CD14-positive monocyte (primary cell): ENCODE measurements around the gene C19orf44. TPM values are rescaled to one million over a fixed set of nuclear protein-coding genes. Genes with fewer than 3 reads are reported as not detected.

ENCODE experiments used
- DNase-seq, 3 donors: peaks; one replicate each; pipeline ENCODE4 v3.0.0-alpha.2; 2011 to 2022
- H2AFZ ChIP-seq: 2 replicates; pipeline ENCODE4 v1.6.0; 2012; ENCODE audit warnings: mild to moderate bottlenecking, low read depth, low read length, inconsistent platforms; ENCODE audit not compliant: insufficient read depth, poor library complexity, severe bottlenecking
- H3K27ac ChIP-seq, 2 donors: 1 replicate in 1 of 2; 2 replicates in 1 of 2; pipeline ENCODE4 v1.5.1; 2012 to 2013; ENCODE audit warnings: low read length in 2 of 2, control low read depth in 1 of 2, inconsistent platforms in 1 of 2, low read depth in 1 of 2, mild to moderate bottlenecking in 1 of 2
- H3K27me3 ChIP-seq, 2 donors: one replicate each; pipeline versions ENCODE4 v1.6.0 to v1.6.1; 2011 to 2013; ENCODE audit warnings: low read length in 2 of 2; ENCODE audit not compliant: control insufficient read depth in 2 of 2, insufficient read depth in 2 of 2
- H3K36me3 ChIP-seq, 2 donors: replicated peaks in 1 of 2; 1 replicate in 1 of 2; 2 replicates in 1 of 2; pipeline versions ENCODE4 v1.5.1 to v1.6.1; 2012 to 2013; ENCODE audit warnings: low read length in 2 of 2, control low read depth in 1 of 2, inconsistent platforms in 1 of 2, mild to moderate bottlenecking in 1 of 2; ENCODE audit not compliant: insufficient read depth in 2 of 2, control insufficient read depth in 1 of 2
- H3K4me1 ChIP-seq, 2 donors: 1 replicate in 1 of 2; 2 replicates in 1 of 2; pipeline versions ENCODE4 v1.5.1 to v1.6.1; 2012 to 2013; ENCODE audit warnings: low read length in 2 of 2, control low read depth in 1 of 2, inconsistent platforms in 1 of 2, mild to moderate bottlenecking in 1 of 2, moderate library complexity in 1 of 2; ENCODE audit not compliant: insufficient read depth in 2 of 2, control insufficient read depth in 1 of 2
- H3K4me2 ChIP-seq: replicated peaks from 2 replicates; pipeline ENCODE3; 2012; ENCODE audit warnings: low read length, moderate library complexity, mild to moderate bottlenecking; ENCODE audit not compliant: poor library complexity, severe bottlenecking; ENCODE audit errors: extremely low read depth
- H3K4me3 ChIP-seq, 3 experiments: fragments of 200-600 bp in 1 of 3; sonication (generic) in 1 of 3; replicated peaks in 1 of 3; 1 replicate in 2 of 3; 2 replicates in 1 of 3; pipeline ENCODE4 v1.5.1; 2011 to 2013; ENCODE audit warnings: low read length in 3 of 3, mild to moderate bottlenecking in 3 of 3, control low read depth in 2 of 3, low read depth in 2 of 3, inconsistent platforms in 1 of 3, moderate library complexity in 1 of 3
- H3K79me2 ChIP-seq: 2 replicates; pipeline ENCODE4 v1.6.0; 2012; ENCODE audit warnings: mild to moderate bottlenecking, control low read depth, inconsistent platforms, low read length, moderate library complexity; ENCODE audit not compliant: insufficient read depth
- H3K9ac ChIP-seq: 2 replicates; pipeline ENCODE4 v1.6.0; 2017; ENCODE audit warnings: low read length, mild to moderate bottlenecking; ENCODE audit not compliant: insufficient read depth, poor library complexity, severe bottlenecking
- H3K9me3 ChIP-seq, 2 donors: replicated peaks in 1 of 2; 1 replicate in 1 of 2; 2 replicates in 1 of 2; pipeline versions ENCODE4 v1.5.1 to v1.6.1; 2012 to 2013; ENCODE audit warnings: low read length in 2 of 2, control low read depth in 1 of 2; ENCODE audit not compliant: control insufficient read depth in 1 of 2, insufficient read depth in 1 of 2
- H4K20me1 ChIP-seq: 2 replicates; pipeline ENCODE4 v1.6.0; 2012; ENCODE audit warnings: mild to moderate bottlenecking, low read length, control low read depth, moderate library complexity; ENCODE audit not compliant: insufficient read depth
- H3K27ac Mint-ChIP-seq, 7 donors: one replicate each; pipeline ENCODE4 v1.8.0; 2020; ENCODE audit warnings: mild to moderate bottlenecking in 7 of 7, mixed read lengths in 7 of 7, moderate library complexity in 6 of 7, inconsistent platforms in 2 of 7
- H3K27me3 Mint-ChIP-seq, 3 donors: one replicate each; pipeline ENCODE4 v1.8.0; 2021 to 2022; ENCODE audit warnings: low read depth in 3 of 3, mild to moderate bottlenecking in 3 of 3, mixed read lengths in 3 of 3, moderate library complexity in 3 of 3, inconsistent platforms in 1 of 3
- H3K36me3 Mint-ChIP-seq, 2 donors: one replicate each; pipeline ENCODE4 v1.8.0; 2020; ENCODE audit warnings: mixed read lengths in 2 of 2, inconsistent platforms in 1 of 2, mild to moderate bottlenecking in 1 of 2
- H3K4me1 Mint-ChIP-seq: one replicate; pipeline ENCODE4 v1.8.0; 2020; ENCODE audit warnings: mild to moderate bottlenecking, mixed read lengths
- H3K4me3 Mint-ChIP-seq, 2 donors: one replicate each; pipeline ENCODE4 v1.8.0; 2020; ENCODE audit warnings: mild to moderate bottlenecking in 2 of 2, mixed read lengths in 2 of 2, moderate library complexity in 1 of 2
- H3K9me3 Mint-ChIP-seq, 7 donors: one replicate each; pipeline ENCODE4 v1.8.0; 2020 to 2022; ENCODE audit warnings: mixed read lengths in 7 of 7, mild to moderate bottlenecking in 6 of 7, moderate library complexity in 6 of 7, inconsistent platforms in 2 of 7
- CTCF ChIP-seq: fragments of 200-600 bp; IDR thresholded peaks from one replicate; pipeline ENCODE4 v1.8.0; 2022; ENCODE audit warnings: antibody characterized with exemption, mild to moderate bottlenecking
- WGBS: methylation state at CpG from one replicate; pipeline ENCODE4 v1.1.5; 2013; ENCODE audit warnings: missing lambda C conversion rate; ENCODE audit not compliant: insufficient coverage; 5-methylcytosine and 5-hydroxymethylcytosine counted together
- intact Hi-C, 2 donors: fragments of 100-400 bp; cut with micrococcal nuclease; formaldehyde crosslinking; loops; one replicate each; pipeline versions ENCODE4 v1.15.0 to v1.15.1; 2023
- polyA plus RNA-seq, 3 donors: library from polyadenylated mRNA; depleted of rRNA in 1 of 3; unstranded in 2 of 3; stranded (reverse) in 1 of 3; fragments of 300-500 nt in 2 of 3; fragments of >200 nt in 1 of 3; fragmentation: Illumina TruSeq in 2 of 3; gene quantifications; 1 replicate in 2 of 3; 2 replicates in 1 of 3; pipeline ENCODE4 v1.2.3, GENCODE V29; 2012 to 2021

Gene C19orf44
- polyA plus RNA-seq, 3 donors = 0.58 to 0.65 TPM; not detected in 1

GRCh38 chr19:16516923-16517610 lies 20.9 kb downstream of the C19orf44 start:
- peaks cover 0 to under 1% (median 0%) of the 10 kb centered on the region in 3 donors for H3K27me3 Mint-ChIP-seq
- H3K79me2 ChIP-seq = no peaks in the 10 kb centered on the region
- H3K36me3 Mint-ChIP-seq = peaks cover 48 to 54% of the 10 kb centered on the region in 2 donors
- H3K9me3 Mint-ChIP-seq = peaks cover 0 to 2% (median 0%) of the 10 kb centered on the region in 7 donors
- H3K36me3 ChIP-seq = peaks cover 46 to 55% of the 10 kb centered on the region in 2 donors
- no peaks in the 10 kb centered on the region for H3K4me1 Mint-ChIP-seq
- H2AFZ ChIP-seq = no peak overlapping the region
- H3K4me1 ChIP-seq = no peaks in the 10 kb centered on the region
- no peak overlapping the region for H3K9ac ChIP-seq
- H3K27ac ChIP-seq = no peak overlapping the region
- 84% methylated on average over 8 of the region's 14 CpGs for WGBS
- peaks cover 5% of the 10 kb centered on the region for H4K20me1 ChIP-seq
- TF ChIP-seq CTCF = no peak
- intact Hi-C loops = no loop called here
- H3K4me2 ChIP-seq = no peak overlapping the region
- no peak overlapping the region for H3K4me3 ChIP-seq
- H3K9me3 ChIP-seq = no peaks in the 10 kb centered on the region
- H3K27ac Mint-ChIP-seq = peak overlapping the region in 1 of 7 donors; percentile 46
- DNase-seq = no peak
- H3K4me3 Mint-ChIP-seq = no peak overlapping the region
- no peaks in the 10 kb centered on the region for H3K27me3 ChIP-seq

- Mint-ChIP-seq H3K36me3 (peaks cover 55 to 64% of the 10 kb centered on the region in 2 donors), H3K27ac (peak overlapping the region in 2 of 7 donors; percentile 18 to 77), H3K4me3 (no peak overlapping the region)
These were observed 21.9 kb downstream of the C19orf44 start for GRCh38 chr19:16518061-16518460.

More at GRCh38 chr19:16518061-16518460, 21.9 kb downstream of the C19orf44 start:
- no peaks in the 10 kb centered on the region for H3K27me3 Mint-ChIP-seq
- H3K9me3 Mint-ChIP-seq = peaks cover 0 to 4% (median 0%) of the 10 kb centered on the region in 7 donors
- H3K4me1 Mint-ChIP-seq = no peaks in the 10 kb centered on the region
- no peak for DNase-seq
- peaks cover 7% of the 10 kb centered on the region for H4K20me1 ChIP-seq
- no peak overlapping the region for H3K4me3 ChIP-seq
- TF ChIP-seq CTCF = no peak
- no peaks in the 10 kb centered on the region for H3K27me3 ChIP-seq
- H3K4me2 ChIP-seq = no peak overlapping the region
- no peak overlapping the region for H3K9ac ChIP-seq
- 94% methylated on average over 10 of the region's 14 CpGs for WGBS
- intact Hi-C loops = no loop called here
- H2AFZ ChIP-seq = no peak overlapping the region
- H3K79me2 ChIP-seq = no peaks in the 10 kb centered on the region
- H3K9me3 ChIP-seq = no peaks in the 10 kb centered on the region
- H3K27ac ChIP-seq = no peak overlapping the region
- H3K4me1 ChIP-seq = no peaks in the 10 kb centered on the region
- peaks cover 54 to 64% of the 10 kb centered on the region in 2 donors for H3K36me3 ChIP-seq
